H1 (cell line): ENCODE measurements around the gene NCKAP1.

Experiments used
- ASH2L ChIP-seq: fragments of 200-600, 300-600 bp; sonication (generic); IDR thresholded peaks from one replicate; pipeline ENCODE4 v1.7.1; 2017; ENCODE audit warnings: low read length
- CBX5 ChIP-seq: fragments of 300-800, 300-1000 bp; sonication (generic); IDR thresholded peaks from 2 replicates; pipeline ENCODE4 v1.7.1; 2016; ENCODE audit warnings: antibody characterized with exemption, low read length, low read depth
- CREB1 ChIP-seq: IDR thresholded peaks from 2 replicates; pipeline ENCODE4 v1.6.1; 2012; ENCODE audit warnings: inconsistent platforms
- CTCF ChIP-seq, 3 experiments: IDR thresholded peaks; 1 replicate in 2 of 3; 2 replicates in 1 of 3; pipeline versions ENCODE4 v1.5.1 to v1.6.1; 2011; ENCODE audit warnings: low read length in 3 of 3, mild to moderate bottlenecking in 3 of 3, inconsistent platforms in 2 of 3, low read depth in 1 of 3, moderate library complexity in 1 of 3; ENCODE audit not compliant: insufficient read depth in 1 of 3; ENCODE audit errors: control extremely low read depth in 1 of 3
- EGR1 ChIP-seq: IDR thresholded peaks from 2 replicates; pipeline ENCODE4 v1.6.1; 2011; ENCODE audit warnings: low read depth, low read length, borderline replicate concordance
- MAFK ChIP-seq: IDR thresholded peaks from 2 replicates; pipeline ENCODE4 v1.6.1; 2012; ENCODE audit warnings: low read depth, mild to moderate bottlenecking, improper control_type of control experiment, low read length
- POLR2AphosphoS5 ChIP-seq: IDR thresholded peaks from 2 replicates; pipeline ENCODE4 v1.6.1; 2011; ENCODE audit warnings: low read depth, low read length
- RFX5 ChIP-seq: IDR thresholded peaks from 2 replicates; pipeline ENCODE4 v1.6.1; 2011; ENCODE audit warnings: low read depth, low read length, improper control_type of control experiment, borderline replicate concordance
- SP2 ChIP-seq: IDR thresholded peaks from 2 replicates; pipeline ENCODE4 v1.6.1; 2012; ENCODE audit warnings: mild to moderate bottlenecking, low read length, inconsistent platforms

- TF ChIP-seq SP2 (no peak), CTCF (IDR thresholded peaks at IDR 0.05; ENCODE audit: control extremely low read depth in 1 of 3, insufficient read depth in 1 of 3, low read depth in 1 of 3, low read length in 3 of 3) (no peak), CREB1 (no peak), RFX5 (no peak), CBX5 (no peak), MAFK (no peak), EGR1 (no peak), ASH2L (peak; percentile 27), POLR2AphosphoS5 (no peak)
Measured at GRCh38 chr2:182907081-182907830, 131.0 kb downstream of the NCKAP1 start.
